GM19240 (cell line): ENCODE measurements around the gene MNS1.
"Not testable (repeated sequence)": the region's sequence is repeated elsewhere in the genome, so short reads cannot be mapped to it uniquely, and the experiment has no call there.

Experiments
- DNase-seq: peaks from one replicate; pipeline ENCODE4 v3.0.0; 2011; ENCODE audit warnings: low spot score; ENCODE audit not compliant: insufficient read length

The MNS1 gene

GRCh38 chr15:56464893-56465520 lies at the start of gene MNS1:
Gene MNS1, minus strand, starts transcription at chr15:56465137. Its CDS starts 165 bp downstream, at chr15:56464972.
- peak; percentile 77 for DNase-seq

GRCh38 chr15:56496635-56497034 lies 31.7 kb upstream of the MNS1 start:
- peak; percentile 31 for DNase-seq

- no peak for DNase-seq
Measured at GRCh38 chr15:56495533-56495932, 30.6 kb upstream of the MNS1 start.

GRCh38 chr15:56495053-56495452 lies 30.1 kb upstream of the MNS1 start:
- DNase-seq = no peak

GRCh38 chr15:56492791-56493555 lies 28.0 kb upstream of the MNS1 start:
- DNase-seq = no peak

- no peak for DNase-seq
Measured at GRCh38 chr15:56492236-56492635, 27.3 kb upstream of the MNS1 start.

- DNase-seq = peak; percentile 52
Measured at GRCh38 chr15:56491110-56491722, 26.3 kb upstream of the MNS1 start.

- DNase-seq = no peak
Measured at GRCh38 chr15:56490461-56490860, 25.5 kb upstream of the MNS1 start.

- not testable (repeated sequence) for DNase-seq
Measured at GRCh38 chr15:56486206-56486605, 21.3 kb upstream of the MNS1 start.

- DNase-seq = not testable (repeated sequence)
Measured at GRCh38 chr15:56485426-56485825, 20.5 kb upstream of the MNS1 start.

GRCh38 chr15:56484287-56484686 lies 19.4 kb upstream of the MNS1 start:
- DNase-seq = no peak

GRCh38 chr15:56475351-56475750 lies 10.4 kb upstream of the MNS1 start:
- no peak for DNase-seq

- DNase-seq = no peak
Measured at GRCh38 chr15:56473017-56473416, 8.1 kb upstream of the MNS1 start.

- DNase-seq = no peak
Measured at GRCh38 chr15:56472278-56472677, 7.3 kb upstream of the MNS1 start.

- DNase-seq = no peak
Measured at GRCh38 chr15:56471440-56472069, 6.6 kb upstream of the MNS1 start.

GRCh38 chr15:56469483-56469882 lies 4.5 kb upstream of the MNS1 start:
- no peak for DNase-seq

GRCh38 chr15:56468401-56468800 lies 3.5 kb upstream of the MNS1 start:
- DNase-seq = peak; percentile 12

GRCh38 chr15:56467616-56468015 lies 2.7 kb upstream of the MNS1 start:
- DNase-seq = no peak

GRCh38 chr15:56460947-56461346 lies 4.0 kb downstream of the MNS1 start:
- no peak for DNase-seq

- DNase-seq = no peak
Measured at GRCh38 chr15:56460071-56460470, 4.9 kb downstream of the MNS1 start.

- no peak for DNase-seq
Measured at GRCh38 chr15:56459096-56459495, 5.8 kb downstream of the MNS1 start.

GRCh38 chr15:56456229-56456628 lies 8.7 kb downstream of the MNS1 start:
- no peak for DNase-seq
